ENCODE data around the gene DAB2. TPM values are rescaled to one million over a fixed set of nuclear protein-coding genes. Genes with fewer than 3 reads are reported as not detected.

Gene DAB2
- total and polyA plus RNA-seq, 2 experiments from 2014 or later, result 266 to 533 TPM

GRCh38 chr5:39362646-39363045 is 62.1 kb downstream of the DAB2 start:
- no peaks in the 10 kb centered on the region for H4K20me1 ChIP-seq (ENCODE audit: insufficient read depth)
- H3K9me3 ChIP-seq (ENCODE audit: low read depth), result no peaks in the 10 kb centered on the region
- H2AFZ ChIP-seq, result no peak overlapping the region
- in situ Hi-C loops (cut with MboI), result no loop called here
- H3K4me1 ChIP-seq (ENCODE audit: insufficient read depth), result peaks cover 3% of the 10 kb centered on the region; the same call in 1 of the 2 replicates
- H3K9me2 ChIP-seq (ENCODE audit: insufficient read depth), result no peaks in the 10 kb centered on the region
- WGBS, 2 experiments (ENCODE audit: low coverage in 1 of 2, low lambda C conversion rate in 2 of 2, missing lambda C conversion rate in 2 of 2), result 84 to 87% methylated on average over 8 of the region's 8 CpGs
- no peak overlapping the region for H3K9ac ChIP-seq
- H3K79me2 ChIP-seq (ENCODE audit: insufficient read depth), result no peaks in the 10 kb centered on the region
- H3K4me3 ChIP-seq, result no peak overlapping the region
- H3K36me3 ChIP-seq (ENCODE audit: low read depth), result no peaks in the 10 kb centered on the region
- H3K27ac ChIP-seq, result no peak overlapping the region
- no peak overlapping the region for H3K4me2 ChIP-seq (ENCODE audit: unreplicated experiment)
- no peaks in the 10 kb centered on the region for H3K27me3 ChIP-seq (replicated peaks; ENCODE audit: insufficient read depth)
- DNase-seq, result peak; percentile 10
- TF ChIP-seq EZH2phosphoT487 (IDR thresholded peaks at IDR 0.05; ENCODE audit: insufficient read depth, low read depth), result no peak
- TF ChIP-seq EZH2 (IDR thresholded peaks at IDR 0.05; ENCODE audit: insufficient read depth, poor library complexity, severe bottlenecking), result no peak
- peaks cover 77% of the 10 kb centered on the region for H3F3A ChIP-seq (ENCODE audit: insufficient read depth)

GRCh38 chr5:39361306-39361705 is 63.5 kb downstream of the DAB2 start:
- Histone ChIP-seq H3K9me3 (ENCODE audit: low read depth) (no peaks in the 10 kb centered on the region), H3K4me3 (no peak overlapping the region), H2AFZ (no peak overlapping the region), H4K20me1 (ENCODE audit: insufficient read depth) (no peaks in the 10 kb centered on the region), H3K27ac (no peak overlapping the region), H3K9ac (no peak overlapping the region), H3K79me2 (ENCODE audit: insufficient read depth) (no peaks in the 10 kb centered on the region), H3K4me1 (ENCODE audit: insufficient read depth) (peaks cover 3% of the 10 kb centered on the region; the same call in 1 of the 2 replicates), H3K36me3 (ENCODE audit: low read depth) (no peaks in the 10 kb centered on the region), H3F3A (ENCODE audit: insufficient read depth) (peaks cover 64% of the 10 kb centered on the region), H3K4me2 (ENCODE audit: unreplicated experiment) (no peak overlapping the region), H3K9me2 (ENCODE audit: insufficient read depth) (no peaks in the 10 kb centered on the region), H3K27me3 (replicated peaks; ENCODE audit: insufficient read depth) (no peaks in the 10 kb centered on the region)
- 96 to 98% methylated on average over 4 of the region's 4 CpGs for WGBS, 2 experiments (ENCODE audit: low coverage in 1 of 2, low lambda C conversion rate in 2 of 2, missing lambda C conversion rate in 2 of 2)
- no peak for DNase-seq
- no peak for TF ChIP-seq EZH2phosphoT487 (IDR thresholded peaks at IDR 0.05; ENCODE audit: insufficient read depth, low read depth)
- TF ChIP-seq EZH2 (IDR thresholded peaks at IDR 0.05; ENCODE audit: insufficient read depth, poor library complexity, severe bottlenecking), result no peak
- in situ Hi-C loops (cut with MboI), result no loop called here

DNA sequence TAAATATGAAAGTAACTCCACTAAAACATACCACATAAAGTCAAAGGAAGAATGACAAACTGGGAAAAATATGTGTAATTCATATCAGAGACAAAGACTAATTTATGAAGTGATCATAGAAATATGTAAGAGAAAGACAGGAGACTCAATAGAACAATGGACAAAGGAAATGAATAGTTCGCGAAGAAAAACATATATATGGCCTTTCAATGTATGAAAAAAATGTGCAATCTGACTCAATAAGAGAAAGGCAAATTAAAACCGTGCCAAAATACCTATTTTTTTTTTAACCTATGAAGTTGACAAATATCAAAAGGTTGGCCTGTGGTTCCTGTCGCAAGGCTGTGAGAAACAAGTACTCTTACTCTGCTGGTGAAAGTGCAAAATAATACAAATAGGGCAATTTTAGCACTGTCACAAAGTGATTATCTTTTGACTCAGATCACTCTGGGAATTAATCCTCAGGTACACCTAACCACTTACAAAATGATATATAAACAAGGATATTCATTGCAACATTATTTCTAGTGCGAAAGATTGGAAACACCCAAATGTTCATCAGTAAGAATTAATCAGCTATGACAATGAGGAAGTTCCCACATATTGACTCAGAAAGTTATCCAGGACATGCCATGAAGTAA is 64.2 kb downstream of the DAB2 start:
- Histone ChIP-seq H3K4me1 (ENCODE audit: insufficient read depth) (peaks cover 3% of the 10 kb centered on the region; the same call in 1 of the 2 replicates), H3K27ac (no peak overlapping the region), H3K79me2 (ENCODE audit: insufficient read depth) (no peaks in the 10 kb centered on the region), H3K9ac (no peak overlapping the region), H4K20me1 (ENCODE audit: insufficient read depth) (no peaks in the 10 kb centered on the region), H3K4me3 (no peak overlapping the region), H3K4me2 (ENCODE audit: unreplicated experiment) (no peak overlapping the region), H3K9me3 (ENCODE audit: low read depth) (no peaks in the 10 kb centered on the region), H3K9me2 (ENCODE audit: insufficient read depth) (no peaks in the 10 kb centered on the region), H2AFZ (no peak overlapping the region), H3K27me3 (replicated peaks; ENCODE audit: insufficient read depth) (no peaks in the 10 kb centered on the region), H3K36me3 (ENCODE audit: low read depth) (no peaks in the 10 kb centered on the region), H3F3A (ENCODE audit: insufficient read depth) (peaks cover 57% of the 10 kb centered on the region)
- 91 to 92% methylated on average over 5 of the region's 5 CpGs for WGBS, 2 experiments (ENCODE audit: low coverage in 1 of 2, low lambda C conversion rate in 2 of 2, missing lambda C conversion rate in 2 of 2)
- DNase-seq, result no peak
- in situ Hi-C loops (cut with MboI), result no loop called here
- TF ChIP-seq EZH2 (IDR thresholded peaks at IDR 0.05; ENCODE audit: insufficient read depth, poor library complexity, severe bottlenecking) (no peak), EZH2phosphoT487 (IDR thresholded peaks at IDR 0.05; ENCODE audit: insufficient read depth, low read depth) (no peak)

DNA sequence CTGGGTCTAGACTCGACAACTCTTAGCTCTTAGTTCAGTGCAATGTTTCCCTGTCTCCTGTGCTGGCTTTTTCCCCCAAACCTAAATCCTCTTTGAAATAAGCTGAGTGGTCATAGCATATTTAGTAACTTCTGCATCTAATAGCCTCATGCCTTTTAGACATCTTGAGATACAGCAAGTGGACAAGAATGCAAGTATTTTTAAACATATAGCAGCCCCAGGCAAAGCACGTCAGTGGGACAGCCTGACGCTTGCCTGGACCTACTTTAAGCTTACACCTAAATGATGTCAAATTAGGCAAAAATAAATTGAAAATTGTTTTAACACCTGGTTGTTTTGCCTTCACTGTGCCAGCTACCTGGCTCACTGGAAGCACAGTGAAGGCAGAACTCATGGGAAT is 68.5 kb downstream of the DAB2 start:
- Histone ChIP-seq H3K4me1 (ENCODE audit: insufficient read depth) (peaks cover 3% of the 10 kb centered on the region; the same call in 1 of the 2 replicates), H3K27ac (no peak overlapping the region), H3F3A (ENCODE audit: insufficient read depth) (peaks cover 20% of the 10 kb centered on the region; the same call in 1 of the 2 replicates), H3K4me3 (no peak overlapping the region), H3K9me3 (ENCODE audit: low read depth) (no peaks in the 10 kb centered on the region), H3K79me2 (ENCODE audit: insufficient read depth) (no peaks in the 10 kb centered on the region), H4K20me1 (ENCODE audit: insufficient read depth) (no peaks in the 10 kb centered on the region), H3K9ac (no peak overlapping the region), H3K9me2 (ENCODE audit: insufficient read depth) (no peaks in the 10 kb centered on the region), H3K36me3 (ENCODE audit: low read depth) (no peaks in the 10 kb centered on the region), H2AFZ (no peak overlapping the region), H3K4me2 (ENCODE audit: unreplicated experiment) (no peak overlapping the region), H3K27me3 (replicated peaks; ENCODE audit: insufficient read depth) (no peaks in the 10 kb centered on the region)
- no peak for DNase-seq
- in situ Hi-C loops (cut with MboI), result no loop called here
- TF ChIP-seq EZH2 (IDR thresholded peaks at IDR 0.05; ENCODE audit: insufficient read depth, poor library complexity, severe bottlenecking) (no peak), EZH2phosphoT487 (IDR thresholded peaks at IDR 0.05; ENCODE audit: insufficient read depth, low read depth) (no peak)
- WGBS, 2 experiments (ENCODE audit: low coverage in 1 of 2, low lambda C conversion rate in 2 of 2, missing lambda C conversion rate in 2 of 2), result 83 to 87% methylated on average over 3 of the region's 3 CpGs
